ENCODE data around the gene SASS6.

DNA sequence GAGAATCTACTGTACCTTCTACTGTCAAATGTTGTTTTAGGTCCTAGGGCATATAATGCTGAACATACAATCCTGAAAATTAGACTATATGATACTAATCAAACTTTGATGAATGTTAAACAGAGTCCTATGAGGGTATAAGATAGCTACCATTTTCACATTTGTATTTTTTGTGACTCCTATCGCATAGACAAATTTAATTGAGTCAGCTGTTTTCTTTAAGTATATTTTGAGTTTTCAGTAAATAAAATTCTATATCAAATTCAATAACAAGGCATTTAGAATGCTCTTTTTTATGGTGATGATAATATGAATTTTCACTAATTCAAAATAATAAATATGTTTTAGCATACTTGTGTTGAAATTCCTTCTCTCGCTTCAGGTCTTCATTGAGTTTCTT, 35.3 kb upstream of the SASS6 start:
- TF ChIP-seq SPI1 (IDR thresholded peaks at IDR 0.05; ENCODE audit: low read depth, low read length): no peak
- TF ChIP-seq POLR2AphosphoS5 (IDR thresholded peaks at IDR 0.05; ENCODE audit: low read depth, low read length): no peak
- no peak for TF ChIP-seq POLR2A (IDR thresholded peaks at IDR 0.05; ENCODE audit: low read depth, low read length)
- TF ChIP-seq TAF1 (IDR thresholded peaks at IDR 0.05; ENCODE audit: low read depth, low read length): no peak
